NCI-H748 (cell line): Measurements from ENCODE around the gene GOLGA8G.
"Not testable (repeated sequence)": the region's sequence is repeated elsewhere in the genome, so short reads cannot be mapped to it uniquely, and the experiment has no call there.

Source experiments
- DNase-seq: peaks from one replicate; lab custom pipeline; 2025; ENCODE audit not compliant: unreplicated experiment; lab: John Stamatoyannopoulos, UW

GOLGA8G gene

GRCh38 chr15:28532954-28533353 lies at the start of gene GOLGA8G:
TSS of gene GOLGA8G (minus strand) at chr15:28532971. CDS start at chr15:28532909, 62 bp downstream.
- DNase-seq = not testable (repeated sequence)

- not testable (repeated sequence) for DNase-seq
These were observed 40.6 kb upstream of the GOLGA8G start for GRCh38 chr15:28573351-28573750.

- not testable (repeated sequence) for DNase-seq
These were observed 20.5 kb upstream of the GOLGA8G start, which contains the start of gene GOLGA6L25 for GRCh38 chr15:28553268-28553667. TSS of gene GOLGA6L25 (plus strand) at chr15:28553568. CDS start at chr15:28553629, 61 bp downstream.

- not testable (repeated sequence) for DNase-seq
These were observed 17.6 kb downstream of the GOLGA8G start for GRCh38 chr15:28515208-28515607.

- DNase-seq = not testable (repeated sequence)
These were observed 18.6 kb downstream of the GOLGA8G start for GRCh38 chr15:28514128-28514527.

- not testable (repeated sequence) for DNase-seq
These were observed 24.4 kb downstream of the GOLGA8G start for GRCh38 chr15:28508217-28508889.

GRCh38 chr15:28481340-28481739 lies 51.4 kb downstream of the GOLGA8G start:
- not testable (repeated sequence) for DNase-seq
